SH-SY5Y (cell line): Measurements from ENCODE around the gene FSCN2.

Experiments used
- GATA2 ChIP-seq: IDR thresholded peaks from 2 replicates; pipeline ENCODE4 v1.6.1; 2011; ENCODE audit warnings: mild to moderate bottlenecking, low read depth, low read length
- GATA3 ChIP-seq: IDR thresholded peaks from 2 replicates; pipeline ENCODE4 v1.6.1; 2011; ENCODE audit warnings: low read depth, mild to moderate bottlenecking, low read length, moderate library complexity

- TF ChIP-seq GATA2, result peak; percentile 79
- no peak for TF ChIP-seq GATA3
Measured at GRCh38 chr17:81489012-81489997, 38.9 kb upstream of the FSCN2 start.
